Measurements from ENCODE around the gene PID1. TPM values are rescaled to one million over a fixed set of nuclear protein-coding genes. Genes with fewer than 3 reads are reported as not detected.
A peak's percentile ranks its signal among the peaks of the same experiment; 100 is the strongest.

The PID1 gene
- total and polyA plus RNA-seq, 4 donors = 33.4 to 73.2 (median 50.9) TPM

DNA sequence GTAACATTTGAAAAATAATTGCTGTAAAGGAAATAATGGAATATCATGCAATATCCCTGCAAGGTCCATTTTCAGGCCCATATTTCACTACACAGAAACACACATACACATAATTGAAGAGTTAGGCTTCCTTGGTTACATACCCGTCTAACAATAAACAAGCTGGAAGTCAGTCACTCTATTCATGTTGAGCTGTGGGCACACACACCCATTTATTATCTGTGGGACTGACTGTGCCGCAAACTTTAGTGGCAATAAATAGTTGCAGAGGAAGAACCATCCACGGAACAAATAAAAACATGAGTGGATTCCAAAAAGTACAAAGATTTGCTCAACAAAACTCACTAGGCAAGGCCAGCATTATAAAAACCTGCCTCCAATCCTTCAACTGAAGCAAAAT lies 24.8 kb downstream of the PID1 start:
- Histone ChIP-seq H3K9me3 (ENCODE audit: control insufficient read depth, insufficient read depth, low read length) (peaks cover under 1% of the 10 kb centered on the region), H3K36me3 (ENCODE audit: control insufficient read depth, insufficient read depth, low read length) (no peaks in the 10 kb centered on the region), H3K27ac (ENCODE audit: low read depth, low read length) (no peak overlapping the region), H3K27me3 (ENCODE audit: control insufficient read depth, insufficient read depth, low read length) (no peaks in the 10 kb centered on the region), H3K4me1 (ENCODE audit: control insufficient read depth, insufficient read depth, low read length) (no peaks in the 10 kb centered on the region), H3K4me3 (ENCODE audit: low read depth, low read length) (no peak overlapping the region)
- no CpG with 5 or more reads among the region's 3 CpGs for WGBS (ENCODE audit: insufficient coverage)
- no peak for DNase-seq (ENCODE audit: low read depth in 4 of 6, low spot score in 6 of 6)

DNA sequence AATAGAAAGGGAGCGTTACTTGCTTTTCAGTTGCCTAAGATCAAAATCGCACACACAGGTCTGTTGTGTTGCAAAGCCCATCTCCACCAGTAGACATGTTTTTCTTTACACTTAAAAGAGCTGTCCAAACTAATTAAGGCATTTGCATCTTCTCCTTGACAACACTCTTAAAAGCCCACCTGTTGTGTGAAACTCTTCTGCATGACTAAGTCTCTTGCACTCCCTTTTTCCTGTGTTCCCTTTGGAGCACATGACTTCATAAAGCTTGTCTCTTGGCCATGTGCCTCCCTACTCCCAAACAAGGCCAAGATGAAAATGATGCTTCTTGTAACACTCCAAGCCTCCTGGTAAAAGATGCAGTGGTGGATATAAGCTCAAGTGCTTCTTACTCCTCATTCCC lies 26.1 kb downstream of the PID1 start:
- WGBS (ENCODE audit: insufficient coverage) = 43% methylated on average over 1 of the region's 2 CpGs
- Histone ChIP-seq H3K27me3 (ENCODE audit: control insufficient read depth, insufficient read depth, low read length) (no peaks in the 10 kb centered on the region), H3K9me3 (ENCODE audit: control insufficient read depth, insufficient read depth, low read length) (peaks cover 6% of the 10 kb centered on the region), H3K27ac (ENCODE audit: low read depth, low read length) (no peak overlapping the region), H3K4me1 (ENCODE audit: control insufficient read depth, insufficient read depth, low read length) (no peaks in the 10 kb centered on the region), H3K4me3 (ENCODE audit: low read depth, low read length) (no peak overlapping the region), H3K36me3 (ENCODE audit: control insufficient read depth, insufficient read depth, low read length) (no peaks in the 10 kb centered on the region)
- peak in 1 of 6 donors; percentile 90 for DNase-seq (ENCODE audit: low read depth in 4 of 6, low spot score in 6 of 6)

DNA sequence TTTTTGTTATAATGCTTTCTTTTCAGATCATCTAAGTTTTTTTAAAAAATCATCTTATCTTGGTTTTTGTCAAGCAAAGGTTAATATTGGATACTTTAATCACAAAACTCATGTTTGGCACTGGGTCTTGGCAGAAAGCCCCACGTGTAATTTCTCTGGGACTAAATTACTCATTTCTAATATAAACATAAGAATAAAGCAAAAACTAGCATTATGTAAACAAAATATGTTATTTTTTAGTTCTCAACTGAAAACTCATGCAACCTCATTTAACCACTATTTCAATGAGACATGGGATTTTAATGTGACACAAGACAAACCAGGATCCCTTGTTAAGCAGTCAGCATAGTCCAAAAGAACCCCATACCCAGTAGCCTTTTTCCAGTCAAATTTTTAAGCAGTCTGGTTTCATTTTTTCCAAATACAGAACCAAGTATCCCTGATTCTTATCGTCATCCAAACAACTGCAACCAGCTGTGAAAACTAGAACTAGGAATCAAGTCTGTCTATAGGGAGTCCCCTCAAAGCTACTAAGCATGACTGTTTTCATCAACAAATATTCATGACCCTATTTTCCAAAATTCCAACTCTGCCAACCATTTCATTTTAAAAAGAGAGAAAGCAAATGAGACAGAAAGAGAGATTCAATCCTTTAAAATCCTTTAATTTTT lies 27.1 kb downstream of the PID1 start:
- 86% methylated on average over 1 of the region's 2 CpGs for whole genome bisulfite sequencing (ENCODE audit: insufficient coverage)
- Histone ChIP-seq H3K4me3 (ENCODE audit: low read depth, low read length) (no peak overlapping the region), H3K27me3 (ENCODE audit: control insufficient read depth, insufficient read depth, low read length) (no peaks in the 10 kb centered on the region), H3K4me1 (ENCODE audit: control insufficient read depth, insufficient read depth, low read length) (no peaks in the 10 kb centered on the region), H3K36me3 (ENCODE audit: control insufficient read depth, insufficient read depth, low read length) (no peaks in the 10 kb centered on the region), H3K27ac (ENCODE audit: low read depth, low read length) (no peak overlapping the region), H3K9me3 (ENCODE audit: control insufficient read depth, insufficient read depth, low read length) (peaks cover 6% of the 10 kb centered on the region)
- no peak for DNase-seq (ENCODE audit: low read depth in 4 of 6, low spot score in 6 of 6)

DNA sequence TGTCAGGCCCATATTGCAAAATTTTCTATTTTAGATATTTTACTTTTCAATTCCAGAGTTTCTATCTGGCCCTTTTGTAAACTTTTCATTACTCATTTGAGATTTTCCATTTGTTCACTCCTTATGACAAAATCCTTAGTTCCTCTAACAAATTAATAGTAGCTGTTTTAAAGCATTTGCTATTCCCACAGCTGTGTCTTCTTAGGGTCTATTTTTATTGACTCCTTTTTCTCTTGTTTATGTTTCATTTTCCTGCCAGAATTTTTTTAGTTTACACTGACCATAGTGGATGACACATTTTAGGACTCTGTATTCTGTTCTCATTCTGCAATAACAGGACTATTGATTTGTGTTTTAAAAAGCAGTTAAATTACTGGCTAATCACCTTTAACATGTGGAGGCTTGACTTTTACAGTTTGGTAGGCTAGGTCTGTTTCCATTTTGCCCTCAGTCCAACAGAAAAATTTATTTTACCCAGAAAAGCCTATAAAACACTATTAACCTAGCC lies 30.0 kb downstream of the PID1 start:
- peaks cover 6% of the 10 kb centered on the region for H3K9me3 ChIP-seq (ENCODE audit: control insufficient read depth, insufficient read depth, low read length)
- H3K27ac ChIP-seq (ENCODE audit: low read depth, low read length) = no peak overlapping the region
- DNase-seq (ENCODE audit: low read depth in 4 of 6, low spot score in 6 of 6) = no peak
- H3K36me3 ChIP-seq (ENCODE audit: control insufficient read depth, insufficient read depth, low read length) = no peaks in the 10 kb centered on the region
- H3K4me1 ChIP-seq (ENCODE audit: control insufficient read depth, insufficient read depth, low read length) = no peaks in the 10 kb centered on the region
- H3K27me3 ChIP-seq (ENCODE audit: control insufficient read depth, insufficient read depth, low read length) = no peaks in the 10 kb centered on the region
- no peak overlapping the region for H3K4me3 ChIP-seq (ENCODE audit: low read depth, low read length)

- Histone ChIP-seq H3K27me3 (ENCODE audit: control insufficient read depth, insufficient read depth, low read length) (no peaks in the 10 kb centered on the region), H3K36me3 (ENCODE audit: control insufficient read depth, insufficient read depth, low read length) (no peaks in the 10 kb centered on the region), H3K4me3 (ENCODE audit: low read depth, low read length) (no peak overlapping the region), H3K4me1 (ENCODE audit: control insufficient read depth, insufficient read depth, low read length) (no peaks in the 10 kb centered on the region), H3K27ac (ENCODE audit: low read depth, low read length) (no peak overlapping the region), H3K9me3 (ENCODE audit: control insufficient read depth, insufficient read depth, low read length) (peaks cover 6% of the 10 kb centered on the region)
- WGBS (ENCODE audit: insufficient coverage) = 83% methylated on average over 1 of the region's 2 CpGs
- peak in 1 of 6 donors; percentile 90 for DNase-seq (ENCODE audit: low read depth in 4 of 6, low spot score in 6 of 6)
Observed at GRCh38 chr2:229239021-229239420, 32.1 kb downstream of the PID1 start.

- no CpG with 5 or more reads among the region's 2 CpGs for WGBS (ENCODE audit: insufficient coverage)
- Histone ChIP-seq H3K27ac (ENCODE audit: low read depth, low read length) (no peak overlapping the region), H3K4me1 (ENCODE audit: control insufficient read depth, insufficient read depth, low read length) (no peaks in the 10 kb centered on the region), H3K27me3 (ENCODE audit: control insufficient read depth, insufficient read depth, low read length) (no peaks in the 10 kb centered on the region), H3K9me3 (ENCODE audit: control insufficient read depth, insufficient read depth, low read length) (peaks cover 6% of the 10 kb centered on the region), H3K4me3 (ENCODE audit: low read depth, low read length) (no peak overlapping the region), H3K36me3 (ENCODE audit: control insufficient read depth, insufficient read depth, low read length) (no peaks in the 10 kb centered on the region)
- DNase-seq (ENCODE audit: low read depth in 4 of 6, low spot score in 6 of 6) = no peak
Observed at GRCh38 chr2:229237270-229237669, 33.8 kb downstream of the PID1 start.

DNA sequence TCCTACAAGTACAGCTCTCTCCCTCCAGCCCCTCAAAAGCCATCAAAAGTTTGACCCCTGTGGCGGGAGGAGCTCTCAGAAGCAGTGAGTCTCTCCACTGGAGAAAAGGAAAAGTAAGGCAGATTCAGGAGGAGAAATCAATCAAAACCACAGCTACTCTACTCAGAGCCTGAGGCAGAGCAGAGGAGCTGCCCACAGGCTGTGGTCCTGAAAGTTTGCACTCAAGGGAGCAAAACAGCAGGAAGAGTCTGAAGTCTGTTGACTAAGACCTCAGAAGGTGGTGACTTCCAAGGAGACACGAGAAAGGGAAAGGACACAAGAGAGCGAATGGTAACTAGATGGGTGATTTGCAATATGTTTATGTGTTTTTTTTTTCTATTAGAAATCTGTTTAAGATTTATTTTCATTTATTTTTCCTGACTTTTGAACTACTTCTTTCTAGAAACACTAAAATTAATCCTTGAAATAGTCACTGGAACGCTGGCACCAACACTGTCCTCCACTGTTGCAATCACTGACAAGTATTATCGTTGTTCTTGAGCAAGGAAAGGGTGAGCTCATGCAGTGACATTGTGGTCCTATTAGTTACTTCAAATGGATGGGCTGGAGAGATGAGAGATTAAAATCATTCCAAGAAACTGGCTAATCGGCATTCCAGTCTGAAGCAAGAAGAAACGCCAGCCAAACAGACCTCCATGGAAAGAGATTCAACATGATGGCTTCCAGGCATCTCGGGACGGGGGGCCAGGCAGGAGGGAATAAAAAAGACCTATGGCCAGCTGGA lies 35.8 kb downstream of the PID1 start:
- Histone ChIP-seq H3K27ac (ENCODE audit: low read depth, low read length) (no peak overlapping the region), H3K4me1 (ENCODE audit: control insufficient read depth, insufficient read depth, low read length) (no peaks in the 10 kb centered on the region), H3K9me3 (ENCODE audit: control insufficient read depth, insufficient read depth, low read length) (peaks cover 2% of the 10 kb centered on the region), H3K36me3 (ENCODE audit: control insufficient read depth, insufficient read depth, low read length) (no peaks in the 10 kb centered on the region), H3K4me3 (ENCODE audit: low read depth, low read length) (no peak overlapping the region), H3K27me3 (ENCODE audit: control insufficient read depth, insufficient read depth, low read length) (no peaks in the 10 kb centered on the region)
- 82% methylated on average over 3 of the region's 9 CpGs for WGBS (ENCODE audit: insufficient coverage)
- DNase-seq (ENCODE audit: low read depth in 4 of 6, low spot score in 6 of 6) = no peak

- Histone ChIP-seq H3K36me3 (ENCODE audit: control insufficient read depth, insufficient read depth, low read length) (no peaks in the 10 kb centered on the region), H3K4me3 (ENCODE audit: low read depth, low read length) (no peak overlapping the region), H3K27ac (ENCODE audit: low read depth, low read length) (no peak overlapping the region), H3K9me3 (ENCODE audit: control insufficient read depth, insufficient read depth, low read length) (no peaks in the 10 kb centered on the region), H3K4me1 (ENCODE audit: control insufficient read depth, insufficient read depth, low read length) (no peaks in the 10 kb centered on the region), H3K27me3 (ENCODE audit: control insufficient read depth, insufficient read depth, low read length) (no peaks in the 10 kb centered on the region)
- WGBS (ENCODE audit: insufficient coverage) = 98% methylated on average over 6 of the region's 7 CpGs
- DNase-seq (ENCODE audit: low read depth in 4 of 6, low spot score in 6 of 6) = no peak
Observed at GRCh38 chr2:229231885-229232284, 39.2 kb downstream of the PID1 start.

DNA sequence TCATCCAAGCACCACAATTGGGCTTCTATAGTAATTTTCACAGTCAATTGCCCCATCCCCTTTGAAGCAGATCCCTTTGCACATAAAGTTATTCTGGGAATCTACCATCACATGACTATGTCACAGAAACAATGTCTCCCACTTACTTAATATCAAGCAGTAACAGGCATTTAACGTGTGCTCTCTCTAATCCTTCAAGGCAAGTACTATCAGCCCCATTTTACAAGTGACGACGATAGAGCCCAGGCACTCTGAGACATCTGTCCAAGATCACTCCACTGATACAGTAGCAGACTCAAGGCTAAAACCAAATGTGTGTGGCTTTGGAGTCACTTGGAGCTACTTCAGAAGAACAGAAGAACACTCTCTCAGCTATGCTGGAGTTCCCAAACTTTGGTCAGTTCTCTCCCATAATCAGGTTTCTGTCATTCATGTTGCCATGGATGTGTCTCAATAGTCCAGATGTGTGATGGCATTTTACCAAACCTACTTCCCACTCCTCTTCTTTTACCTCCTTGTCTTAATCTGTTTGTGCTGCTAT lies 39.7 kb downstream of the PID1 start:
- Histone ChIP-seq H3K27me3 (ENCODE audit: control insufficient read depth, insufficient read depth, low read length) (no peaks in the 10 kb centered on the region), H3K36me3 (ENCODE audit: control insufficient read depth, insufficient read depth, low read length) (no peaks in the 10 kb centered on the region), H3K27ac (ENCODE audit: low read depth, low read length) (no peak overlapping the region), H3K9me3 (ENCODE audit: control insufficient read depth, insufficient read depth, low read length) (no peaks in the 10 kb centered on the region), H3K4me3 (ENCODE audit: low read depth, low read length) (no peak overlapping the region), H3K4me1 (ENCODE audit: control insufficient read depth, insufficient read depth, low read length) (no peaks in the 10 kb centered on the region)
- WGBS (ENCODE audit: insufficient coverage) = 98% methylated on average over 3 of the region's 3 CpGs
- DNase-seq (ENCODE audit: low read depth in 4 of 6, low spot score in 6 of 6) = no peak

Data from spinal cord (tissue), 10 donors.